HepG2 (cell line): ENCODE results near the gene LPXN. TPM values are rescaled to one million over a fixed set of nuclear protein-coding genes. Genes with fewer than 3 reads are reported as not detected.

Experiments
- CHD4 ChIP-seq: fragments of 200-600 bp; sonication (generic); IDR thresholded peaks from 2 replicates; pipeline ENCODE4 v1.7.0; 2017; ENCODE audit warnings: mild to moderate bottlenecking, low read length, borderline replicate concordance
- MEIS2 ChIP-seq: sonication (generic); formaldehyde crosslinking; IDR thresholded peaks from 2 replicates; pipeline ENCODE4 v1.9.0; 2021; ENCODE audit warnings: mild to moderate bottlenecking, missing genetic modification reagents
- NPAS2 ChIP-seq: sonication (generic); formaldehyde crosslinking; IDR thresholded peaks from 2 replicates; pipeline ENCODE4 v1.8.0; 2022; ENCODE audit warnings: mild to moderate bottlenecking, missing genetic modification reagents, borderline replicate concordance
- POGZ ChIP-seq: sonication (generic); formaldehyde crosslinking; IDR thresholded peaks from 2 replicates; pipeline ENCODE4 v1.4.0; 2020; ENCODE audit warnings: mild to moderate bottlenecking, missing genetic modification reagents
- RBAK ChIP-seq: sonication (generic); formaldehyde crosslinking; IDR thresholded peaks from 2 replicates; pipeline ENCODE4 v1.5.1; 2020; ENCODE audit warnings: mild to moderate bottlenecking, missing genetic modification reagents
- SP2 ChIP-seq: sonication (generic); formaldehyde crosslinking; IDR thresholded peaks from 2 replicates; pipeline ENCODE4 v1.5.1; 2020; ENCODE audit warnings: mild to moderate bottlenecking, missing genetic modification reagents
- U2AF1 ChIP-seq: fragments of 200-400 bp; formaldehyde crosslinking; optimal IDR thresholded peaks from 2 replicates; pipeline ENCODE3; 2017; ENCODE audit warnings: mild to moderate bottlenecking, low read depth, low read length
- ZBTB49 ChIP-seq: sonication (generic); formaldehyde crosslinking; IDR thresholded peaks from 2 replicates; pipeline ENCODE4 v1.4.0; 2020; ENCODE audit warnings: missing genetic modification reagents, borderline replicate concordance
- ZBTB7B ChIP-seq: sonication (generic); formaldehyde crosslinking; IDR thresholded peaks from 2 replicates; pipeline ENCODE4 v1.4.0; 2020; ENCODE audit warnings: missing genetic modification reagents
- ZFP91 ChIP-seq: sonication (generic); formaldehyde crosslinking; IDR thresholded peaks from 2 replicates; pipeline ENCODE4 v1.9.0; 2022; ENCODE audit warnings: missing genetic modification reagents, mild to moderate bottlenecking, borderline replicate concordance
- ZNF124 ChIP-seq: sonication (generic); formaldehyde crosslinking; IDR thresholded peaks from 2 replicates; pipeline ENCODE4 v1.4.0; 2020; ENCODE audit warnings: missing genetic modification reagents
- ZNF337 ChIP-seq: sonication (generic); formaldehyde crosslinking; IDR thresholded peaks from 2 replicates; pipeline ENCODE4 v1.5.1; 2020; ENCODE audit warnings: missing genetic modification reagents, low read depth, mild to moderate bottlenecking, borderline replicate concordance
- ZNF546 ChIP-seq: sonication (generic); formaldehyde crosslinking; conservative IDR thresholded peaks from 2 replicates; pipeline ENCODE4 v1.8.1; 2023; ENCODE audit warnings: mild to moderate bottlenecking, missing genetic modification reagents
- ZNF790 ChIP-seq: sonication (generic); formaldehyde crosslinking; IDR thresholded peaks from 2 replicates; pipeline ENCODE4 v1.8.0; 2022; ENCODE audit warnings: missing genetic modification reagents, mild to moderate bottlenecking, borderline replicate concordance
- ZSCAN29 ChIP-seq: sonication (generic); formaldehyde crosslinking; conservative IDR thresholded peaks from 2 replicates; pipeline ENCODE4 v1.4.0; 2020; ENCODE audit warnings: mild to moderate bottlenecking, missing genetic modification reagents
- polyA plus RNA-seq, 8 experiments: library from polyadenylated mRNA; depleted of rRNA in 3 of 8; stranded (reverse) in 7 of 8; unstranded in 1 of 8; fragments of >200 nt; fragmentation: Illumina TruSeq in 4 of 8; extraction: Trizol in 4 of 8; gene quantifications; 2 replicates each; pipeline versions ENCODE4 v1.2.1 to v1.2.3, GENCODE V29; 2011 to 2016; ENCODE audit warnings: low read depth in 4 of 8, missing spikeins in 1 of 8, mixed read lengths in 1 of 8; ENCODE audit not compliant: insufficient read depth in 1 of 8
- total RNA-seq, 5 experiments: library from RNA; depleted of rRNA; stranded (reverse); fragments of >200 nt; fragmentation: Illumina TruSeq; extraction: Trizol; gene quantifications; 2 replicates each; pipeline ENCODE4 v1.2.3, GENCODE V29; 2016; ENCODE audit warnings: low read depth in 1 of 5
- TF ChIP-seq, protein P1 (sequence below): sonication (generic); formaldehyde crosslinking; IDR thresholded peaks from 2 replicates; pipeline ENCODE4; 2020; ENCODE audit warnings: missing genetic modification reagents, mild to moderate bottlenecking, borderline replicate concordance
- TF ChIP-seq, protein P2 (sequence below): IDR thresholded peaks from 2 replicates; pipeline ENCODE4 v1.6.1; 2012; ENCODE audit warnings: low read length, improper control_type of control experiment

LPXN gene
- total and polyA plus RNA-seq, 2 of the 13 experiments (the other 11 are each of a cell fraction or from before 2014, with no cell fraction given) = 1.7 to 3.5 TPM

DNA sequence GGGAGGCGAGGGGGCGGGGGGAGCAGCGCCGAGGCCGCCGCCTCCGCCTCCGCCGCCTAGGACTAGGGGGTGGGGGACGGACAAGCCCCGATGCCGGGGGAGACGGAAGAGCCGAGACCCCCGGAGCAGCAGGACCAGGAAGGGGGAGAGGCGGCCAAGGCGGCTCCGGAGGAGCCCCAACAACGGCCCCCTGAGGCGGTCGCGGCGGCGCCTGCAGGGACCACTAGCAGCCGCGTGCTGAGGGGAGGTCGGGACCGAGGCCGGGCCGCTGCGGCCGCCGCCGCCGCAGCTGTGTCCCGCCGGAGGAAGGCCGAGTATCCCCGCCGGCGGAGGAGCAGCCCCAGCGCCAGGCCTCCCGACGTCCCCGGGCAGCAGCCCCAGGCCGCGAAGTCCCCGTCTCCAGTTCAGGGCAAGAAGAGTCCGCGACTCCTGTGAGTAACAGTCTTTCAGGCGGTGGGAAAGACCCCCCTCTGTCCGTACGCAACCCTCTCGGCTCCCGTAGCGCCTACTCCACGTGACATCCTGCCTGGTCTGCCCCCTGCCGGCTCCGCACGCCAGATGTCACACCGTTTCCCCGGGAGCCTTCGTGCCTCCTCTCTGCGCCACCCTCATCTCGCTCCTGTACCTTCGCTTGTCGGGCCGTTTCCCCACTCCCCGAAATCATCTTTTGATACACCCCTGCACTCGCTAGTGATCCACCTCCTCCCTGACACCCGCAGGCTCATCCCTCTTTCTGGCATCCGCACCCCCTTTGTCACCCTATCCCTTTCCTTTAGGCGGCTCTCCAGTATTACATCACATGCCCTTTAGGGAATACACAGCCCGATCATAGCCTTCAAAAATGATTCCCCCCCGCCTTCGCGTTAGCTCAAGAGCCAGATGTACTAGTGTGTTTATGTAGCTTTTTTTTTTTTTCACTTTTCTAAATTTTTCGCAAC lies 3.8 kb upstream of the LPXN start (continued):
- TF ChIP-seq ZNF337 (CRISPR knock-in tag) = no peak
- TF ChIP-seq, protein P1, sequence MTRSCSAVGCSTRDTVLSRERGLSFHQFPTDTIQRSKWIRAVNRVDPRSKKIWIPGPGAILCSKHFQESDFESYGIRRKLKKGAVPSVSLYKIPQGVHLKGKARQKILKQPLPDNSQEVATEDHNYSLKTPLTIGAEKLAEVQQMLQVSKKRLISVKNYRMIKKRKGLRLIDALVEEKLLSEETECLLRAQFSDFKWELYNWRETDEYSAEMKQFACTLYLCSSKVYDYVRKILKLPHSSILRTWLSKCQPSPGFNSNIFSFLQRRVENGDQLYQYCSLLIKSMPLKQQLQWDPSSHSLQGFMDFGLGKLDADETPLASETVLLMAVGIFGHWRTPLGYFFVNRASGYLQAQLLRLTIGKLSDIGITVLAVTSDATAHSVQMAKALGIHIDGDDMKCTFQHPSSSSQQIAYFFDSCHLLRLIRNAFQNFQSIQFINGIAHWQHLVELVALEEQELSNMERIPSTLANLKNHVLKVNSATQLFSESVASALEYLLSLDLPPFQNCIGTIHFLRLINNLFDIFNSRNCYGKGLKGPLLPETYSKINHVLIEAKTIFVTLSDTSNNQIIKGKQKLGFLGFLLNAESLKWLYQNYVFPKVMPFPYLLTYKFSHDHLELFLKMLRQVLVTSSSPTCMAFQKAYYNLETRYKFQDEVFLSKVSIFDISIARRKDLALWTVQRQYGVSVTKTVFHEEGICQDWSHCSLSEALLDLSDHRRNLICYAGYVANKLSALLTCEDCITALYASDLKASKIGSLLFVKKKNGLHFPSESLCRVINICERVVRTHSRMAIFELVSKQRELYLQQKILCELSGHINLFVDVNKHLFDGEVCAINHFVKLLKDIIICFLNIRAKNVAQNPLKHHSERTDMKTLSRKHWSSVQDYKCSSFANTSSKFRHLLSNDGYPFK (CRISPR knock-in tag) = peak; percentile 58; the same call in 1 of the 2 replicates
- TF ChIP-seq ZSCAN29 (CRISPR knock-in tag) = no peak
- TF ChIP-seq ZNF546 (CRISPR knock-in tag) = no peak
- TF ChIP-seq ZNF790 (CRISPR knock-in tag) = no peak
- TF ChIP-seq ZBTB7B = peak; percentile 82
- TF ChIP-seq RBAK (CRISPR knock-in tag) = no peak
- TF ChIP-seq MEIS2 (CRISPR knock-in tag) = peak; percentile 49; the same call in 1 of the 2 replicates
- peak; percentile 70 for TF ChIP-seq U2AF1
- TF ChIP-seq ZFP91 (CRISPR knock-in tag) = peak; percentile 59; the same call in 1 of the 2 replicates
- TF ChIP-seq CHD4 = no peak
- TF ChIP-seq ZNF124 (CRISPR knock-in tag) = no peak
- TF ChIP-seq ZBTB49 (CRISPR knock-in tag) = no peak
- TF ChIP-seq, protein P2, sequence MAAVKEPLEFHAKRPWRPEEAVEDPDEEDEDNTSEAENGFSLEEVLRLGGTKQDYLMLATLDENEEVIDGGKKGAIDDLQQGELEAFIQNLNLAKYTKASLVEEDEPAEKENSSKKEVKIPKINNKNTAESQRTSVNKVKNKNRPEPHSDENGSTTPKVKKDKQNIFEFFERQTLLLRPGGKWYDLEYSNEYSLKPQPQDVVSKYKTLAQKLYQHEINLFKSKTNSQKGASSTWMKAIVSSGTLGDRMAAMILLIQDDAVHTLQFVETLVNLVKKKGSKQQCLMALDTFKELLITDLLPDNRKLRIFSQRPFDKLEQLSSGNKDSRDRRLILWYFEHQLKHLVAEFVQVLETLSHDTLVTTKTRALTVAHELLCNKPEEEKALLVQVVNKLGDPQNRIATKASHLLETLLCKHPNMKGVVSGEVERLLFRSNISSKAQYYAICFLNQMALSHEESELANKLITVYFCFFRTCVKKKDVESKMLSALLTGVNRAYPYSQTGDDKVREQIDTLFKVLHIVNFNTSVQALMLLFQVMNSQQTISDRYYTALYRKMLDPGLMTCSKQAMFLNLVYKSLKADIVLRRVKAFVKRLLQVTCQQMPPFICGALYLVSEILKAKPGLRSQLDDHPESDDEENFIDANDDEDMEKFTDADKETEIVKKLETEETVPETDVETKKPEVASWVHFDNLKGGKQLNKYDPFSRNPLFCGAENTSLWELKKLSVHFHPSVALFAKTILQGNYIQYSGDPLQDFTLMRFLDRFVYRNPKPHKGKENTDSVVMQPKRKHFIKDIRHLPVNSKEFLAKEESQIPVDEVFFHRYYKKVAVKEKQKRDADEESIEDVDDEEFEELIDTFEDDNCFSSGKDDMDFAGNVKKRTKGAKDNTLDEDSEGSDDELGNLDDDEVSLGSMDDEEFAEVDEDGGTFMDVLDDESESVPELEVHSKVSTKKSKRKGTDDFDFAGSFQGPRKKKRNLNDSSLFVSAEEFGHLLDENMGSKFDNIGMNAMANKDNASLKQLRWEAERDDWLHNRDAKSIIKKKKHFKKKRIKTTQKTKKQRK = no peak
- no peak for TF ChIP-seq NPAS2
- TF ChIP-seq POGZ = peak; percentile 94
- TF ChIP-seq SP2 = peak; percentile 54; the same call in 1 of the 2 replicates
